GM15510 (cell line): Measurements from ENCODE around the gene EIF2S1.

Source experiments
- POLR2A ChIP-seq: IDR thresholded peaks from 3 replicates; pipeline ENCODE4 v1.6.1; 2011; ENCODE audit warnings: borderline replicate concordance; ENCODE audit not compliant: insufficient read length; ENCODE audit errors: extremely low read depth

EIF2S1 gene

GRCh38 chr14:67359775-67360469, at the start of gene EIF2S1, which contains the start of gene ATP6V1D:
Gene EIF2S1, plus strand, starts transcription at chr14:67360328. Its CDS starts 4,440 bp downstream, at chr14:67364768.
Gene ATP6V1D, minus strand, starts transcription at chr14:67359804. Its CDS starts 106 bp downstream, at chr14:67359698.
- peak; percentile 91 for TF ChIP-seq POLR2A

DNA sequence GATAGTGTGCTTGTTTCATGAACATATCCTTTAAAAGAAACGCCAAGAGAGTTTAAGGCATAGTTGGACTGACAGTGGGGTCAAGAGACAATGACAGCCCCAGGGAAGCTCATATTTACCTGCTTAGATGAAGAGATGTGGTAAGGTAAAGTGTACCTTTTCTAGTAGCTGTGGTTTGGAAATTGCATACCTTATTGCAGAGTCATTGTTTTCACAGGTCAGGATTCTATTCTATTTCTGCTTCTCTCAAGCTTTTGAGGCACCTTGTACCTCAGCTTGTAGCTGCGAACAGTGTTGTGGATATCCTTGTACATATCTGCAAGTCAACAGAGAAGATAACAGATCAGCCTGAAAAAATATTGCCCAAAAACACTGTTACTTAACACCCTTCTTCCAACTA, 48.3 kb upstream of the EIF2S1 start:
- no peak for TF ChIP-seq POLR2A

- TF ChIP-seq POLR2A: no peak
Measured at GRCh38 chr14:67313153-67313552, 47.0 kb upstream of the EIF2S1 start.

DNA sequence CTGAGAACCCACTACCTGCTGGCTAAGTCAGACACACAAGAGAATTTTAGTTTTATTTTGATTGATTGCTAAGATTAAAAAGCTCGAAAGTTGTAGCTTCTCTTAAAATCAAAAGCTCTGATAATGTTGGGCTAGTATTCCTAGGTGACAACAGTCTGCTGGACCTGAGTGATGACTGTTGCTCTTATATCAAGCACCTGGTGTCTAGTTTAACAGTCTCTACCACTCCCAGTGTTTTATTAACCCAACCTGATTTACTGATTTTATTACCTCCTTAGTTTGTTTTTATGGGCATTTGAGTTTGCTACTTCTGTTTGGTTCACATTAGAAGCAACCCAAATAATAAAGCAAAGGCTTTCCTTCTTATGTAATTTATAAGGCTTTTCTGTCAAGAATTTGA, 42.3 kb upstream of the EIF2S1 start:
- no peak for TF ChIP-seq POLR2A

- no peak for TF ChIP-seq POLR2A
Measured at GRCh38 chr14:67319142-67319541, 41.0 kb upstream of the EIF2S1 start.

DNA sequence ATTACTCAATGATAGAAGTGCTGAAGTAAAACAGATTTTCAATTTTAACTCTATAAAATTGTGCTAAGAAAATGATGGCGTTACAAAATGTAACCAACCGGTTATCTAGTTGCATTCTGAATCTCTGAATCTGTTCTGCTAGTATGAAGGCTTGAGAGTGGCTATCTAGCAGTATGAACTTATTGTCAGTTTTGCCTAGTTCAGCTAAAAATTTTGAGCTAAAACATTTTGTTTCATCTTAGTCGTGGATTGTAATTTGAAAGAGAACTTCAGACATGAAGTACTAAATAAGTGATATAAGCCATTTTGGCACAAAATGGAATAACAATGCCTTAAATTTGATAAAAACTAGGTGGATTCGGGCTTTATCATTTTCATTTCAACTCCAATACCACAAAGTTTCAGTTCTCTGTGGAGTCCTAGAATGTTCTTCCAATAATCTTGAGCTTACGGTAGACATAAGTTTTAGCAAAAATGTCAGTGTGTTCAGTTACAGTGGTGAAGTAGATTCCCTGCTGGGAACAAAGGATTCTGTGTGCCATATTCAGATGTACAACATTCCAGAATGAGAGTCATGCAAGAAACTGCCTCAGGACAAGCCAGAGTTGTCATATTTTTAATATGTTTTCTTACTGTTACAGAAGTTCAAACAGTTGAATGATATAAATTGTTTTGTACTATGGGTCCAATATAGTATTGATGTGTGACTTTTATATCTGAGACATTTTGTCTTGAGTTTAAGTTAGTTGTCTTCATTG, 28.6 kb upstream of the EIF2S1 start:
- TF ChIP-seq POLR2A: no peak

GRCh38 chr14:67332468-67332867, 27.7 kb upstream of the EIF2S1 start:
- no peak for TF ChIP-seq POLR2A

DNA sequence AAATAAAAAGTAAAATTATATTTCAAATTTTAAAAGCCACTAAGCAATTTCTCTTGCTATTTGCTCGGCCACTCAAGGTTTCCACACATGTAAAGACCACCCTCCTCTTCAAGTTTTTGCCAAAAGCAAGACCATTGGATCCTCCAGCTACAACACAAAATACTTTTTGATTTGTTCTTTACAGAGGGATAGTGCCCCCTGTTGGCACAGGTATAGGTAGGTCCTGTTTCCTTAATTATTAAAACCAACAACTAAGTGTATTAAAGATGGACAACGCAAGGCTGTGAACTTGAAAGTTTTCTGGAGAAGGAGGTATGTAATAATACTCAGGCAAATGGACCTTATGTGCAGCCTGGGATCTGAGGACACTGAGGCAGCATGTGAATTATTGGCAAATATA, 24.3 kb upstream of the EIF2S1 start:
- no peak for TF ChIP-seq POLR2A

- no peak for TF ChIP-seq POLR2A
Measured at GRCh38 chr14:67343601-67344230, 16.4 kb upstream of the EIF2S1 start.

DNA sequence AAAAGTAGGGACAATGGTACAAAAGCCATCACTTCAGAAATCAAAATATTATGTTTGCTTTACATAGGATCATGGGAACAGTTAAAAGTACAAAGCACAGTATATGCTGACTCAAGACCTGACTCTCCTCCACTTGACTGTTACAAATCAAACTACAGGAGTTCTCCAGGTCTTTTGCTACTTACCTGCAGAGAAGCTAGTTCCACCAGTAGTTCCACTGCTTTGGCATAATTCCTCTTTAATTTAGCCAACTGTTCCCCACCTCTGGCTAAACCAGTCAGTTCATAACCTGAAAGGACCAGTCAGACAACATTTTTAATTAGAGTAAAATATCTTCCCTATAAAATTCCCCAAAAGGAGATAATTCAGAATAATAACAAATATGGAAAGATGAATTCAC, 14.5 kb upstream of the EIF2S1 start:
- no peak for TF ChIP-seq POLR2A

DNA sequence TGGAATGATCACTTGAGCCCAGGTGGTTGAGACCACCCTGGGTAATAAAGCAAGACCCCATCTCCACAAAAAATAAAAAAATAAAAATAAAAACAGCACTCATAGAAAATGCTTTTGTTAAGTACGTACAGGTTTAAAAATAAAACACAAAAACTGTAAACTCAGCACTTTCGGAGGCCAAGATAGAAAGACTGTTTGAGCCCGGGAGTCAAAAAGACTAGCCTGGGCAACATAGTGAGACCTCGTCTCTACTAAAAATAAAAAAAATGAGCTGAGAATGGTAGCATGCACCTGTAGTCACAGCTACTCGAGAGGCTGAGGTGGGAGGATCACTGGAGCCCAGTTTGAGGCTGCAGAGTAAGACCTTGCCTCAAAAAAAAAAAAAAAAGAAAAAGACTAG, 8.1 kb upstream of the EIF2S1 start:
- no peak for TF ChIP-seq POLR2A

GRCh38 chr14:67357186-67357968, 2.8 kb upstream of the EIF2S1 start:
- no peak for TF ChIP-seq POLR2A

- no peak for TF ChIP-seq POLR2A
Measured at GRCh38 chr14:67357969-67358354, 2.2 kb upstream of the EIF2S1 start.

DNA sequence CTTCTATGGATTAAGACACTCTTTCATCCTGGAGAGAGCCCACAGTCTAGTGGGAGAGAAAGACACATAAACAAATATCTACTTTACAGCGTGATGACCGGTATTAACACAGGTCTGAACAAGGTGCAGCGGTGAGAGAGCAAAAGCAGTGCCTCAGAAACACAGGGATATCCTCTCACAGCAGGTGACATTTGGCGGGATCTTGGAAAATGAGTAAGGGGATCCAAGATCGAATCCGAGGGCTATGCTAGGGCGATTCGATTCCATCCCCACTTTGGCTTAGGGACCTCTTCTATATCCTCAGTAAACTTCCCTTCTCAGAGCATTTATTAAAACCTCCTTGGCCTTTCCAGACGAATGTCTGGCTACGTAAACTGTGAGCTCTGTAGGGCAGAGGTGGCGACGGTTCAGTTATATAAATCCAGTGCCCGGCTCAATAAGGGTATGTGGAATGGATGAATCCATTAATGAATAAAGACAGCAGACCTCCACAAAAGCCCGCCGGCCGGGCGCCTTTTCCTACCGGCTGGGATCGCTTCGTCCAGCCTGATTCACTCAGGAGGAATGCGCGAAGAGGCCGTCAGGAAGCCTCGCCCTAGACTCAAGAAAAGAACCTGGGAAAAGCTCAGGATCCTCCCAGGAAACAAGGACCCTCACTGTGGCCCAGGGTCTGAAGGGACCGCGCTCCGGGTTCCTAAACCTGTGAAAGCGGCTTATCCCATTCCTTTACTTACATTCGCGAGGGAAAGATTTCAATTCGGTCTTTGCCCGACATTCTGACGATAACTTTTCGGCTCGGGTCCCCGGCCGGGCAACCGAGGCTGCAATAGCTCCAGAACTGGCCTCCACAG, 979 bp upstream of the EIF2S1 start:
- TF ChIP-seq POLR2A: peak; percentile 55
